Measurements from ENCODE around the gene RMND5A. TPM values are rescaled to one million over a fixed set of nuclear protein-coding genes. Genes with fewer than 3 reads are reported as not detected.

Gene RMND5A
- polyA plus RNA-seq, 4 donors, result 52.0 to 64.9 (median 58.8) TPM

DNA sequence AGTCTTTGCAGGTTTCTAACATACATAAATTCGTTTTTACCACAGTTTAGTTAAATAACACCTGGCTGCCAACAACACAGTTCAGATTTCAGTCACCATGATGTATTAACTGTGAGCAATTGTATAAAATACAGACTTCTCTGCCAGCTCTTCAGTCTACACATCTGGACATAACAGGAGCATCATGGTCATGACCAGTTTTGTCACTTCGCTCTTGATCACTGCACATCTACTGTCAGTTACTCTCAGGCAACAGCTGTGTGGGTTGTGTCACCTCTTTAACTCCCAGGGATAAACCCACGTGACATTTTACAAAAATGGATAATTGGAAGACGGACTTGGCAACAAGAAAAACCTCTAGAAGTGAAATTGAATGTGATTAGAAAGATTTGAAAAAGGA, 40.3 kb downstream of the RMND5A start:
- DNase-seq (ENCODE audit: low read depth in 4 of 4, low spot score in 2 of 4), result no peak

DNA sequence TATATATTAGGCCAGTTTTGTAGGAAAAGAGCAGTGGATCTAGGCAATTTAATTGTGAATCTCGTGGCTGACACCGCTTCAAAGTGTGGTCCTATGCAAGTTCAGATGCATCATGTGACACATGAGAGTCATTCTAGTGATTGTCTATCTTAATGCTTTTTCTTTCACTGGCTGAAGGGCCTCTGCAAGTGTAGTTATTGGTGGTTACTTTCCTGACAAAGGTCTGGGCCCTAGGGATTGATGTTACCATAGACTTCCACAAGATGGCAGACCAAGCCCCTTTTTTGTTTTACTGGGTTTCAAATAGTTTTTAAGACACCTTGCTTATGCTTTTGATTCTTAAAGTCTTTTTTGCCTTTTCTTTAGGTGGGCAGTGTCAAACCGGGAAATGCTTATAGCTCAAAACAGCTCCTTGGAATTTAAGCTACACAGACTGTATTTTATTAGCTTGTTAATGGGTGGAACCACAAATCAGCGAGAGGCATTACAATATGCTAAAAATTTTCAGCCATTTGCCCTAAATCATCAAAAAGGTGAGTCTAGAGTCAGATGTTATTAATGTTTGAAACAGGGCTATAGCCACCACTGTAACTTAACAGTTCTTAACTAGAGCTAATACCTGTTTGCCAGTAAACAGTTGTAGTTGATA, 44.7 kb downstream of the RMND5A start:
- DNase-seq (ENCODE audit: low read depth in 4 of 4, low spot score in 2 of 4), result no peak

DNA sequence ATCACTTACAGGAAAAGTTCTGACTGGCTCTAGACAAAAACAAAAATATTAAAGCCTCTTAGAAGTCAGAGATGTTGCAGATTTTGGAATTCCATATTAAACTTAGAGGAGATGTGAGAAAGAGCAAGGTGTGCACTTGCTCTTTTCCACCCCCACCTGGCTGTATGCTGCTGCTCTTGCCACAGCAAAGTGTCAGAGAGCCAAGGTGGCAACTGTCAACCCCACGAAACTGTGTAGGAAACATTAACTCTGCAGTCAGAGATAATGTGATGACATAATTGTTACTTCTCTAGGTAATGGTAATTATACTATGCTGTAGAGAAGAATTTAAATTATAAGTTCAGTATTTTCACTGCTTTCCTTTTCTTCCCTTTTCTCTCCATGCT, 45.2 kb downstream of the RMND5A start:
- no peak for DNase-seq (ENCODE audit: low read depth in 4 of 4, low spot score in 2 of 4)

GRCh38 chr2:86768189-86768949, 48.3 kb downstream of the RMND5A start:
- DNase-seq (ENCODE audit: low read depth in 4 of 4, low spot score in 2 of 4), result no peak

- DNase-seq (ENCODE audit: low read depth in 4 of 4, low spot score in 2 of 4), result no peak
Observed at GRCh38 chr2:86769838-86770237, 49.7 kb downstream of the RMND5A start.

DNA sequence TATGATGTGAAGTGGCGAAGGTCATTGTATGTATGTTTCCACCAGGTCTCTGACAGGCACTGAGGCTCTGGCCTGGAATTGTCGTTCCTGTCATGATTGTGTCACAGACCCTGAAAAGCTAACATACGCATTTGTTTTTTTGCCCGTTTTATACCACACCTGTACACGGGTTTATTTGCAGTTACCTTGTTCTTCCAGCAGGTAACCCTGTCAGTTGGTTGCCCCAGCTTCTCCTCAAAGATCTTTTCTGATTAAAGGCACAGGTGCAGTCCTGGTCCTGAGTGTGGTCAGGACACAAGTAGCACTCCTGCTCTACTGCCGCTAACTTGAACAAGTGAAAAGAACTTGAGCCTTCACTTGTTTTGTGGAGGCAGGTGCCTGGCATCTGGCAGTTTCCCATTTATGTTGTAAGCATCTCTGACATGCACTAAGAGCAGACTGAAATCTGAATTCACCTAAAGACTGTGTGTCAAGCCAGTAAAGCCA, 50.8 kb downstream of the RMND5A start:
- no peak for DNase-seq (ENCODE audit: low read depth in 4 of 4, low spot score in 2 of 4)

GRCh38 chr2:86772611-86773010, 52.5 kb downstream of the RMND5A start:
- no peak for DNase-seq (ENCODE audit: low read depth in 4 of 4, low spot score in 2 of 4)

GRCh38 chr2:86774862-86775261, 54.8 kb downstream of the RMND5A start:
- no peak for DNase-seq (ENCODE audit: low read depth in 4 of 4, low spot score in 2 of 4)

DNA sequence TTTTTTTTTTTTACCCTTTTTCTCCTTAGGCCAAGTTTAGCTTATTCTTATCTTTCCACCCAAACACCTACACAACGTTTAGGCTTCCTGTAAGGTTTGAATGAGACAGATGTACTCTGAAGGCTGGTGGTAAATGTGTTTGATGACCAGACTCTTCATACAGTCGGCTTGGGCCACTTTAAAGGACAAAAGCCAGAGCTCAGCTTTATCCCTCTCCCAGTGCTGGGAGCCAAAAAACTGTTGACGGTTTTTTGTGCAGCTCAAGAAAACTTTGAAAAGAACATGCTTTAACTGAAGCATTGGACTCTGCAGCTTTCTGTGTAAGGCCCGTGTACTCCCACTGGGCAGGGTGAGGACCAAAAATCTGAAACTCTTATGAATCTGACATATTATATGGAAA, 55.2 kb downstream of the RMND5A start:
- no peak for DNase-seq (ENCODE audit: low read depth in 4 of 4, low spot score in 2 of 4)

DNA sequence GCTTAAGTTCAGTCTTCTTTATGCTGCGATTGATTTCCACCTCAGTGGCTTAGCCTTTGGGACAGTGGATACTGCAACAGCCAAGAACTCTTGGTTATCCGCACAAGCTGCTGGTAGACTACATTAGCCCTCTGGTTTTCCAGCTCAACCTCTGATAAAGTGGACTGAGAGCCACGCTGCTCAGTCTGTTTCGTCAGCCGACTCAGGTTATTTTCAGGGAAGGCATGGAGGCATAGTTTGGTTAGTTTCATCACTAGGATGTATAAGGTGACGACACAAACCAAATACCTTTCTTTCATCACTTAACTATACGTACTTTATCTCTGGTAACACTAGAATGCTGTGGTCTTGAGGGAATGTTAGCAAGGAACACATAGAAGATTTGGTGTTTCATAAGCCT, 56.4 kb downstream of the RMND5A start:
- no peak for DNase-seq (ENCODE audit: low read depth in 4 of 4, low spot score in 2 of 4)

DNA sequence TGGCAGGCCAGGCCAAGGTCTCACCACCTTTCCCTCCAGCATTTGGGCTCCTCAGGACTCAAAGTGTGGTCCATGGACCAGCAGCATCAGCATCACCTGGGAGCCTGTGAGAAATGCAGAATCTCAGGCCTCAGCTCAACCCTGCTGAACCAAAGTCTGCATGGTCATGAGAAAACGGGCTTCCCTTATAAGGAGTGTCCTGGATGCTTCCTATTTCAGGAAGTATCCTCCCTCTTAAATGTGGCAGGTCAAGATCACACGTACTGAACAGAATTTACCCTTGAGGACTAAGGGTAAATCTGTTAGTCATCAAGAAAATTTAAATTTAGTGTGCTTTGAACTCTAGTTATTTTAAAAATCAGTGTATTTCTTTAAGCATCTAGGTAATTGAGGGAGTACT, 58.9 kb downstream of the RMND5A start:
- DNase-seq (ENCODE audit: low read depth in 4 of 4, low spot score in 2 of 4), result no peak

GRCh38 chr2:86779971-86780370, 59.9 kb downstream of the RMND5A start:
- DNase-seq (ENCODE audit: low read depth in 4 of 4, low spot score in 2 of 4), result no peak

- DNase-seq (ENCODE audit: low read depth in 4 of 4, low spot score in 2 of 4), result no peak
Observed at GRCh38 chr2:86781363-86781762, 61.3 kb downstream of the RMND5A start.

GRCh38 chr2:86782748-86783147, 62.7 kb downstream of the RMND5A start:
- no peak for DNase-seq (ENCODE audit: low read depth in 4 of 4, low spot score in 2 of 4)

- no peak for DNase-seq (ENCODE audit: low read depth in 4 of 4, low spot score in 2 of 4)
Observed at GRCh38 chr2:86783615-86784339, 63.7 kb downstream of the RMND5A start.

- DNase-seq (ENCODE audit: low read depth in 4 of 4, low spot score in 2 of 4), result no peak
Observed at GRCh38 chr2:86785456-86785855, 65.4 kb downstream of the RMND5A start.

DNA sequence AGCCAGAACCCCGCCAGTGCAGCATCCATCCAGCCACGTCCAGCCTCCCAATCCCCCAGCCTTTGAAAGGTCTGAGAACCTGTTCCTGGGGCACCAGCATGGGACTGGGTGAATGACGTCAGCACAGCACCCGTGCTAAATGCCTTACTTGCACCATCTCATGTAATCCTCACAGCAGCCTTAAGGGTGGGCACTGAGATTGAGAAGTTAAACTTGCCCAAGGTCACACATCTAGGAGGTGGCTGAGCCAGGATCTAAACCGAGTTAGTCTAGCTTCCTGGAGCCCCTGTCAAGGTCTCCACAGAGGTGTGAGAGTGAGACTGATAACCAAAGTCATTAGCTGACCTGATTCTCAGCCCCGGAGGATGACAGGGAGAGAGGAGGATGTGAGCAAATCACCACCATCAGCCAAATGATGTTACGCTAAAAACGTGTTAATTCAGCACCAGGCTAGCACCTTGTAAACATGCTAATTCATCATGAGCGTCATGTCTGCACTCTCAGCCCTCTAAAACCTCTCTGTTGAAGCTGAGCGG, 66.0 kb downstream of the RMND5A start:
- DNase-seq (ENCODE audit: low read depth in 4 of 4, low spot score in 2 of 4), result no peak

- no peak for DNase-seq (ENCODE audit: low read depth in 4 of 4, low spot score in 2 of 4)
Observed at GRCh38 chr2:86787736-86788135, 67.6 kb downstream of the RMND5A start.

- no peak for DNase-seq (ENCODE audit: low read depth in 4 of 4, low spot score in 2 of 4)
Observed at GRCh38 chr2:86788165-86788564, 68.1 kb downstream of the RMND5A start.

DNA sequence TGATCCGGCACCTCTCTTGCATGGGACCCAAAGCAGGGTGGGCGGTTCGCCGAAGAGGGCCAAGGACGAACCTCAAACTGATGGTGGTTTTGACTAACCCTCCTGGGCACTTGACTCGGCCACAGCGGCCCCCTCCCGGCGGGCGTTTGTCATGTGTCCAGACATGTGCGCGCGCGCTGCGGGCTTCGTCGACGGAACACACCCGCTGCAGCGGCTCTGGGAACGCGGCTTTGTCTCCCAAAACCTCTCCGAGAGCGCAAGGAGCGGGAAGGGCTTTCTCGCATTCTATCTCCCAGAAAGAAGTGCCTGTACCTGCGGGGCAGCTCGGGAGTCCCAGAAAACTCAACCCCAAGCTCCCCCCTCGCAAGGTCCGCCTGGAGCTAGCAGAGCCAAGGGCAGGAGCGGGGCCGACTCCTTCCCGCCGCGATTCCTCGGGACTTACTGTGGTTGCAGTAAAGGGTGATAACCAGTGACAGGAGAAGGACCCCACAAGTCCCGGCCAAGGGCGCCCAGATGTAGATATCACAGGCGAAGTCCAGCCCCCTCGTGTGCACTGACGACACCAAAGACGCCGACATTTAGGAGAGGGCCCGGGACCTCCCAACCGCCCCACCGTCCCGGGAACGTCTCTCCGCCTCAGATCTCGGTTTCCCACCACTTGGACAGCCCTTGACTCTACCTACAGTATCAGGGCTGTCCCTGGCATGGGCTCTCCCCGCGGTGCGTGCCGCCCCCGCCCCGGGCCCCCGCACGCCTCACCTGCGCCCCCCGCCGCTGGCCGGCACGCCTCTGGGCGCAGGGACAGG, 69.0 kb downstream of the RMND5A start:
- DNase-seq (ENCODE audit: low read depth in 4 of 4, low spot score in 2 of 4), result no peak

All from left renal cortex interstitium (tissue), 4 donors.